Measurements from ENCODE around the gene HAL.

Gene HAL

DNA sequence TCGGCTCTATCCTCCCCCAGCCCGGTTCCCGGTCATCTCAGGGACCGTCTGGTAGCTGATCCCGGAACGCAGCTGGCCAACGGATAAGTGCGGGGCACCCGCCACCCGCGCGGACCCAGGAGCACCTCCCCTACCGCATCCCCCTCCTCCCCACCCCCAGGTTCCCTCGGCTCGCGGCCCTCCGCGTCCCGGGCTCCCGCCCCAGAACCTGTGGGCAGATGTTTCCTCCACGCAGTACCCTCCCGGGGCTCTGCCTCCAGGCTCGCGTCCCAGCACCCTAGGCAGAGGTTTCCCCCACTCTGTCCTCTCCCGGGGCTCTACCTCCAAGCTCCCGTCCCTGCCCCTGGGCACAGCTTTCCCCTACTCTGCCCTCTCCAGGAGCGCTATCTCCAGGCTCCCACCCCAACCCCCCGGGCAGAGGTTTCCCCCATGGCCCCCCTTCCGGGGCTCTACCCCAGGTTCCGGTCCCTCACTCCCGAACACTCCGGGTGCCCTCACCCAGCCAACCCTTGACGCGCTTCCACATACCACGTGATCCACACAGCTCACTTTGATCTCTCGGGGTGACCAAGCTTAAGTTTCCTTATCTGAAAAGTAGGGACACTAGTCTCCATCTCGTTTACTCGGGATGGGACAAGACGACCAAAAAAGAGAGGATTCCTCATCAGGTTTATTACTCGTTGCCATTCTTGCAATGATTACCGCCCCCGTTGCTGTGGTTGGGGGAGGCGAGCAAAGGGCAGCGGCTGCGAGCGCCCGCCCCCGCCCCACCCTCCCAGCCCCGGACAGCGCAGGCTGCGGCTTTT, 53.4 kb downstream of the HAL start, which contains the start of gene CCDC38:
Gene CCDC38, minus strand, starts transcription at position 91 of the 806 bp plus-strand sequence. CDS start 6,105 bp downstream, outside the sequence.
- TF ChIP-seq, protein P1, sequence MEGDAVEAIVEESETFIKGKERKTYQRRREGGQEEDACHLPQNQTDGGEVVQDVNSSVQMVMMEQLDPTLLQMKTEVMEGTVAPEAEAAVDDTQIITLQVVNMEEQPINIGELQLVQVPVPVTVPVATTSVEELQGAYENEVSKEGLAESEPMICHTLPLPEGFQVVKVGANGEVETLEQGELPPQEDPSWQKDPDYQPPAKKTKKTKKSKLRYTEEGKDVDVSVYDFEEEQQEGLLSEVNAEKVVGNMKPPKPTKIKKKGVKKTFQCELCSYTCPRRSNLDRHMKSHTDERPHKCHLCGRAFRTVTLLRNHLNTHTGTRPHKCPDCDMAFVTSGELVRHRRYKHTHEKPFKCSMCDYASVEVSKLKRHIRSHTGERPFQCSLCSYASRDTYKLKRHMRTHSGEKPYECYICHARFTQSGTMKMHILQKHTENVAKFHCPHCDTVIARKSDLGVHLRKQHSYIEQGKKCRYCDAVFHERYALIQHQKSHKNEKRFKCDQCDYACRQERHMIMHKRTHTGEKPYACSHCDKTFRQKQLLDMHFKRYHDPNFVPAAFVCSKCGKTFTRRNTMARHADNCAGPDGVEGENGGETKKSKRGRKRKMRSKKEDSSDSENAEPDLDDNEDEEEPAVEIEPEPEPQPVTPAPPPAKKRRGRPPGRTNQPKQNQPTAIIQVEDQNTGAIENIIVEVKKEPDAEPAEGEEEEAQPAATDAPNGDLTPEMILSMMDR (IDR thresholded peaks at IDR 0.05; ENCODE audit: insufficient read depth, low read length, poor library complexity, severe bottlenecking) = no peak
- DNase-seq (ENCODE audit: extremely low read depth, insufficient read length) = peak; percentile 74
- Histone ChIP-seq H3K27me3 (replicated peaks; ENCODE audit: control insufficient read depth, insufficient read depth, low read length) (no peaks in the 10 kb centered on the region), H3K4me3 (replicated peaks; ENCODE audit: low read depth, low read length) (peak within 1 kb of the TSS; percentile 83), H3K36me3 (ENCODE audit: control insufficient read depth, insufficient read depth, low read length) (no peaks in the 10 kb centered on the region)

DNA sequence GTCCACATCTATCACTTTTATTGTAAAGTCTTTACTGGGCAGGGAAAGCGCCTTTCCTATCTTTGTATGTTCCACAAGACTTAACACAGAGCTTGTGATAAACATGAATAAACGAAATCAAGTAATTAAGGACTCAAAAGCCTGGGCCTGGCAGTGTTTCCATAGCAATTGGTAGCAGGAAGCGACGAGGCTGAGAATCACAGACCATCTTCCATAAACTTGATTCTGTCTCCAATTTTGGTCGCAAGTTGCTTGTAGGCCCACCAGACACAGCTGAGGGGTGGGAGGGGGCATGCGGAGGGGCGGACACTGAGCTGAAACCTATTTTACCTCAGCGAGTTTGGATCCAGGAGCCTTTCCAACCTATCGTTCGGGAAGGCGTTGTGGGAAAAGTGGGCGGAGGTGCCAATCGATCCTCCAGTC, 54.0 kb downstream of the HAL start:
- Histone ChIP-seq H3K27me3 (replicated peaks; ENCODE audit: control insufficient read depth, insufficient read depth, low read length) (no peaks in the 10 kb centered on the region), H3K4me3 (replicated peaks; ENCODE audit: low read depth, low read length) (peak overlapping the region; percentile 83), H3K36me3 (ENCODE audit: control insufficient read depth, insufficient read depth, low read length) (no peaks in the 10 kb centered on the region)
- DNase-seq (ENCODE audit: extremely low read depth, insufficient read length) = no peak
- TF ChIP-seq, protein P1 (IDR thresholded peaks at IDR 0.05; ENCODE audit: insufficient read depth, low read length, poor library complexity, severe bottlenecking) = no peak

DNA sequence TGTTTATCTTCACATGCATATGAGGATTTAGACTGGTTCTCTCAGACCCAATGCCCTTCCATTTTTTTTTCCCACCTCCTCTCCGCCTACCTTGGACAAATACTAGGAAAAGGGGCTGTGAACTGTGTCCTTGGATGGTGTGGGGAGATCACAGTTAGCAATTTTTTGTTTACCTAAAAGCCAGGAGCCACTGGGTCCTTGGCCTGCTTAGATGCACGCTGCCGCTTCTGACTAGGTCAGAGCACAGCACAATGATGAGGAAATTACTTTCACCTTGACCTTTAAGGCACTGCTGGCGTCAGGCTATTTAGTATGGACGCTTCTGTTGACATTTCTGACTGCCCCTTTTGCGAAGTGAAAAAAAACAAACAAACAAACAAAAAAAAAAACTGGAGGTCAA, 55.6 kb downstream of the HAL start:
- no peak overlapping the region for H3K4me3 ChIP-seq (replicated peaks; ENCODE audit: low read depth, low read length)
- DNase-seq (ENCODE audit: extremely low read depth, insufficient read length) = no peak
- TF ChIP-seq, protein P1 (IDR thresholded peaks at IDR 0.05; ENCODE audit: insufficient read depth, low read length, poor library complexity, severe bottlenecking) = no peak
- H3K36me3 ChIP-seq (ENCODE audit: control insufficient read depth, insufficient read depth, low read length) = no peaks in the 10 kb centered on the region
- H3K27me3 ChIP-seq (replicated peaks; ENCODE audit: control insufficient read depth, insufficient read depth, low read length) = no peaks in the 10 kb centered on the region
